Measurements from ENCODE around the gene ZFYVE16.
A peak's percentile ranks its signal among the peaks of the same experiment; 100 is the strongest.
"Not testable (repeated sequence)": the region's sequence is repeated elsewhere in the genome, so short reads cannot be mapped to it uniquely, and the experiment has no call there.

ZFYVE16 gene

GRCh38 chr5:80491296-80491695 is 83.4 kb downstream of the ZFYVE16 start:
- DNase-seq = no peak

DNA sequence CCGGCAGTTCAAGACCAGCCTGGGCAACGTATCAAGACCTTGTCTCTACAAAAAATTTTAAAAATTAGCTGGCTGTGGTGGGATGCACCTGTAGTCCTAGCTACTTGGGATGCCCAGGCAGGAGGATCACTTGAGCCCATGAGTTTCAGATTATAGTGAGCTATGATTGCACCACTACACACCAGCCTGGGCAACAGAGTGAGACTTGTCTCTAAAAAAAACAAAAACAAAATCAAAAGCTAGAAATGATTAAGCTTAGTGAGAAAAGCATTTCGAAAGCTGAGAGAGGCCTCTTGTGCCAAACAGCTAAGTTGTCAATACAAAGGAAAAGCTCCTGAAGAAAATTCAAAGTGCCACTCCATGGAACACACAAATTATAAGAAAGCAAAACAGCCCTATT is 84.9 kb downstream of the ZFYVE16 start:
- no peak for DNase-seq

DNA sequence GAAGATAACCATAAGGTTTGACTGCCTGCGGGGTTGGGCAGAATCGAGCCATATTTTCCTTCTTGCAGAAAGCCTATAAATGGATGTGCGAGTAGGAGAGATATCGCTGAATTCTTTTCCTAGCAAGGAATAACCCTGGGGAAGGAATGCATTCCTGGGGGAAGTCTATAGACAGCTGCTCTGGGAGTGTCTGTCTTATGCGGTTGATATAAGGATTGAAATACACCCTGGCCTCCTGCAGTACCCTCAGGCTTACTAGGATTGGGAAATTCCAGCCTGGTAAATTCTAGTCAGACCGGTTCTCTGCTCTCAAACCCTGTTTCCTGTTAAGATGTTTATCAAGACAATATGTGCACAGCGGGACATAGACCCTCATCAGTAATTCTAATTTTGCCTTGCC is 85.6 kb downstream of the ZFYVE16 start:
- not testable (repeated sequence) for DNase-seq

GRCh38 chr5:80495891-80496290 is 88.0 kb downstream of the ZFYVE16 start:
- DNase-seq = no peak

GRCh38 chr5:80502800-80503199 is 94.9 kb downstream of the ZFYVE16 start:
- DNase-seq = no peak

DNA sequence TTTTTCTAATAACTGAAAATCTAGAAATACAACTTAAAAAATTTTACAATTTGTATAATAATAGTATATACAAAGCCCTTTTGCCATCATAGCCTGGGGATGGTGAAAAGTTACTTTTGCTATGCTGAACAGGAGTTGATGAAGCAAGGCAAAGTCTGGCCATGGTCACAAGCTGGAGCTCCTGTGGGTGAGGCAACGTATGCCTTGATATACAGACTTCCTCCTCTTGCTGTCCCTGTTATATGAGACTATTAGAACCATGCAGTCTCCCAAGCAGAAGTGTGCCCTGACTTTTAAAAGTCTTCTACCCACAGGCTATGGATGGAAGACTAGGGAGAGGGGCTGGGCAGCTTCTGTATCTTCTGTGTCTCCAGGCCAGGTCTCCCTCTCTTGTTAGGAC is 95.8 kb downstream of the ZFYVE16 start:
- no peak for DNase-seq

DNA sequence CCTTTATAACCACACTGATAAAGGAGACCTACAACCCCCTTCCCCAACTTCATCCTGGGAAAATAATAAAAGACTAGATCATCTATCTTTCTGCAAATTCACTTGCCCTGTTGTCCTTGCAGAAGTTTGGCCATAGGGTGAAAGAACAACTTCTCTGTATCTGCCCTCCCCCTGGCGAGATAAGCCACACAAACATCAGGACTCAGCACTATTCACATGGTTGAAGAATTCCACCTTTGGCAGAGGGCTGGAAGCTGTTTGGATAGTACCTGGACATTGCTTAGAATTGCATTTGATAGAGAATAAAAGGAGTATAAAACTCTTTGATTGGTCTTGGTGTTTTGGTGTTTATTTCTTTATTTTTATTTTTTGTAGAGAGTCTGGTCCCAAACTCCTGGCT is 97.0 kb downstream of the ZFYVE16 start:
- DNase-seq = no peak

DNA sequence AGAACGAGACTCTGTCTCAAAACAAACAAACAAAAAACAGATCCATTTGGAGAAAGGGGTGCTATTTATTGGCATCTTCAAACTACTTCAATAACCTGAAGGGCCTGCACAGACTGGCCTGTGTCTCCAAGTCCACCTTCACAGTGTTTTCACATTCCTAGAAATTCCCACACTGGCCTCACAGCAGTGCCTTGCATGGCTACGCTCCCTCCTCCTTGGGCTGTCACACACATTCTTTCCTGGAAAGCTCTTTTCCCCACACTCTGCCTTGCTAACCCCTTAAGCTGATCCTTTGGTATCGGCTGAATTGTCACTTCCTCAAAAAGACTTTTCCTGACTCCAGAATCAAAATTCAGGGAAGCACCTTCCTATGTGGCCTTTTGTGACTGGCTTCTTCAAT is 99.8 kb downstream of the ZFYVE16 start:
- no peak for DNase-seq

- DNase-seq = no peak
Measured at GRCh38 chr5:80508844-80509243, 101.0 kb downstream of the ZFYVE16 start.

DNA sequence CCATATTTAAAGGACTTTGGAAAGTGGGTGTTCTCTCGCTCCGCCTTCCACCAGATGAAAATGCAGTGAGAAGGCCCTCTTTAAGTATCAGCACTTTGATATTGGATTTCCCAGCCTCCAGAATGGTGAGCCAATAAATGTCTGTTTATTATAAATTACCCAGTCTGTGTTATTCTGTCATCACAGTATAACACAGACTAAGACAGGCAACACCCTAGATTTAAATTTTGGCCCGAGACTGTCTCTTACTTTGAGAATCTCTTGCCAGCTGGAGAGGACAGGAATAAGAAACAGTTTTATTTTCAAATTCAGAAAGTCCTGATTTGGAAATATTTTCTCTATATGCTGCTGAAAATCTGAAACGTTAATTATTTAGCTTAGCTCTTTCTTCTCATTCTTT is 101.5 kb downstream of the ZFYVE16 start:
- DNase-seq = no peak

- DNase-seq = peak; percentile 46
Measured at GRCh38 chr5:80516826-80517225, 109.0 kb downstream of the ZFYVE16 start.
